Measurements from ENCODE around the gene GGN.
A peak's percentile ranks its signal among the peaks of the same experiment; 100 is the strongest.
"Not testable (repeated sequence)": the region's sequence is repeated elsewhere in the genome, so short reads cannot be mapped to it uniquely, and the experiment has no call there.

GGN gene

DNA sequence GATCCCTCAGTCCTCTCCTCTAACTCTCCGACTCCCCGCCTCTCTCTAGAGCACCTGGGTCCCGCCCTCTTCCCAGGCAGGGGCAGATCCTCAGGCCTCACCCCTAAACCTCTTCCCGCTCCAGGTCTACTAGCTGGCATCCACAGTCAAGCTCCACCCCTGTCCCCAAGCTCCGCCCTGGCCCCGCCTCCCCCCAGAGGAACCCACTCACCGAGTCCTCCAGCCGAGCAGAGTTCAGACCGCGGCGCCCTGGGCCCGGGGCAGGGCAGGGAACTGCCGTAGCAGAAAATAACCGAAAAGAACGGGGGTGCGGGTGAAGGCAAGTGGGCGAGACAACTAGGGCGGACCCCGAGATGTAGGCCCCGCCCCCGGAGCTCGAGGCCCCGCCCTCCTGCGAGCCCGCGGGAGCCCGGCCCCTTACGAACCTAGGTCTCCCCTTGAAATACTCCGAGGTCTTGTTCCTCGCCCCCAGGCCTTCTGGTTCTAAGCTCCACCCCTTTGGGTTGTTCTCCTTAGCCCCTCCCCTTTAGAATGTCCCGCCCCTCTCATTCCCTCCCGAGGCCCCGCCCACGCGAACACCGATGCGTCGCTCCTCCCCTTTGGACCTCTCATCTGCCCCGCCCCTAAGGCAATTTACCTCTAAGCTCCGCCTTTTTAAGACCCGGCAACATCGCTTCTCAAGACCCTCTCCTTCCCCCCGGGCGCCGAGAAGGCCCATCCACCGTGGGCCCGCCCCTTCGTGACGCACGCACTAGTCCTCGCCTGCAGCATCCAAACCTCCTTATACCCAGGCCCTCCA, at the start of gene GGN:
Gene GGN (minus strand): TSS at position 485 of the 799 bp plus-strand sequence. CDS start 773 bp downstream, outside the sequence.
- DNase-seq (ENCODE audit: low spot score) = peak; percentile 92

DNA sequence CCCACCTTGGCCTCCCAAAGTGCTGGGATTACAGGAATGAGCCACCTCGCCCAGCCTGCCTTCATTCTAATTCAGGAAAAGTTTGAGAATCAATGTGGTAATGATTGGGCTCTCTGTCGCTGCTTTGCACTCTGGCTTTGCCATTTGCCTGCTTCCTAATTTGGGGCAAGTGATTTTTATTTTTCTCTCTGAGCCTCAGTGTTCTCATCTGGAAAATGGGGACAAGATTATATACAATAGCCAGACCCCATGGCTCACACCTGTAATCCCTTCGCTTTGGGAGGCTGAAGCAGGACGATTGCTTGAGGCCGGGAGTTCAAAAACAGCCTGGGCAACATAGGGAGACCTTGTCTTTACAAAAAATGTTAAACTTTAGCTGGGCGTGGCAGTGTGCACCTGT, 49.5 kb upstream of the GGN start:
- no peak for DNase-seq (ENCODE audit: low spot score)

- peak; percentile 87 for DNase-seq (ENCODE audit: low spot score)
These were observed 46.8 kb upstream of the GGN start for GRCh38 chr19:38434549-38435051.

- DNase-seq (ENCODE audit: low spot score) = peak; percentile 95
These were observed 45.5 kb upstream of the GGN start, which contains the start of gene RYR1 for GRCh38 chr19:38433268-38433733. Gene RYR1, plus strand, starts transcription at chr19:38433691. Its CDS starts 139 bp downstream, at chr19:38433830.

- no peak for DNase-seq (ENCODE audit: low spot score)
These were observed 43.1 kb upstream of the GGN start for GRCh38 chr19:38430931-38431330.

DNA sequence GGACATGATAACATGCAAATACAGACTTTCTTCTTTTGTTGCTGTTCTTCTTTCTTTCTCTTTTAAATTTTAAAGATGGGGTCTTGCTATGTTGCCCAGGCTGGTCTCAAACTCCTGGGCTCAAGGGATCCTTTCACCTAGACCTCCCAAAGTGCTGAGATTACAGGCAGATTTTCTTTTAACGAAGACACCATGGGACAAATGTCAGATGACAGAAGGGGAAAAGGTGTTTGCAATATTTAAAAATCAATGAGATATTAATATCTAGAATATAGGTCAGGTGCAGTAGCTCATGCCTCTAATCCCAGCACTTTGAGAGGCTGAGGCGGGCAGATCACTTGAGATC, 42.0 kb upstream of the GGN start:
- DNase-seq (ENCODE audit: low spot score) = no peak

DNA sequence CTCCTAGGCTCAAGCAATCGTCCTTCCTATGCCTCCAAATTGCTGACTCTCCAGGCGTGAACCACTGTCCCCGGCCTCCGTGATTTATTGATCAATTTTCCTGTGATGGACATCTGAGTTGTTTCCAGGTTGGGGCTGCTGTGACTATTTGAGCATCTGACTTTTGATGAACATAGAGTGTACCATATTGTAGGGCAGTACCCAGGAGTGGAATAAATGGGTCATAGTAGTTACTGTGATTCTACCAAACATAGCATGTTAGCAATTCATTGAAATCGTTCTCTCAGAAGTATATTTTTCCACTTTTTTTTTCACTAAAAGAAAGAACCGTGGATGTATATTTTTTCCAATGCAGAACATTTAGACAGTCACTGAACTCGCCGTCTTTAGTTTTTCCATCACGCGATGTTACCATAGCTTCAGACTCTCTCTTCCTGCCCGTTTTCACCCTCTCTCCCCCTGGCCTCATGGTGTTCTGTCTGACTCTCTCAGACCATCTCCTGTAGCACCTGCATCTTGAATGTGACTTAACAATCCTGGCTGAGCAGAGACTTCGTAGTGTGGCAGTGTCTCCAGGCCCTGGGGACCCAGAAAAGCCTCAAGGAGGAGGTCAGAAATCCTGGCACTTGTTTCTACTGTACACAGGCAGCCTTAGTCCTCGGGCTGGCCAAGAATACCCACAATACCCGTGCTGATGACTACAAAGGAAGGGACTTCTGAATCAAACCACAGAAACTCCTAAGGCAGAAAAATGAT, 41.4 kb upstream of the GGN start:
- no peak for DNase-seq (ENCODE audit: low spot score)

GRCh38 chr19:38427035-38427677, 39.3 kb upstream of the GGN start:
- DNase-seq (ENCODE audit: low spot score) = not testable (repeated sequence)

DNA sequence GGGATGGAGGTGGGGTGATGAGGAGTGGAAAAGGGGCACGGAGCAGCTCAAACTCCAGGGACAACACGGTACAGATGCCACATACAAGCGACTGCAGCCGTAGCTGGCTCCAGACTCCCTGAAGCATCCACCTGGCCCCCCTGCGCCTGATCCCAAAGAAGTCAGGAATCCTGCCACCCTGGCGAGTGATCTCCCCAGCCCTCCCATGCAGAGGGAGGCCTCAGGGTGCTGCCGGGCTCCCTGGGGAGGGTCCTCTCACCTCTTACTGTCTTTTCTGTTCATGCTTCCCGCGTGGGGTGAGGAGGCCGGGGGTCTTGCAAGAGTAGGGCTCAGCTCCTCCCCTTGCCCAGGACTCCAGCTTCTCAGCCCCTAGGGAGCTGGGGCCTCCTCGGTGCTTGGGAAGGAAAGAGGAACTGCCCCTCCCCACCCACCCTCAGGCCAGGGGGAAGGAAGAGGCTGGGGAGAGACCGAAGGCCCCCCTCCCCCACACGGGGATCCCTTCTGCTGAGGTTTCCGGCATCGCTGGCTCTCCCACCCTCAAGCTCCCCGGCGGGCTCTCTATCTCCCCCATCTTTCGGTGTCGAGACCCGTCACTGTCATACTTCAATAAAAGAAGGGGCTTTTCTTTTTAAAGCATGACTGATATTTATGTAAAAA, 38.1 kb upstream of the GGN start, which contains the start of gene RASGRP4:
Gene RASGRP4 (minus strand): TSS at position 410 of the 657 bp plus-strand sequence. CDS start 128 bp downstream, at position 282.
- peak; percentile 48 for DNase-seq (ENCODE audit: low spot score)

- DNase-seq (ENCODE audit: low spot score) = no peak
These were observed 37.5 kb upstream of the GGN start for GRCh38 chr19:38425222-38425809.

DNA sequence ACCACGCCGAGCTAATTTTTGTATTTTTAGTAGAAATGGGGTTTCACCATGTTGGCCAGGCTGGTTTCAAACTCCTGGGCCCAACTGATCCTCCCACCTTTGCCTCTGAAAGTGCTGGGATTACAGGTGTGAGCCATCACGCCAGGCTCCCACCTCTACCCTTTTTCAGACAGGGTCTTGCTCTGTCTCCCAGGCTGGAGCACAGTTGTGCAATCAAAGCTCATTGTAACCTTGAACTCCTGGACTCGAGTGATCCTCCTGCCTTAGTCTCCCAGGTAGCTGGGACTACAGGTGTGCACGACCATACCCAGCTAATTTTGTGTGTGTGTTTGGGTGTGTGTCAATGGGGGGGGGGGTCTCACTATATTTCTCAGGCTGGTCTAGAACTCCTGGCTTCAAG, 36.4 kb upstream of the GGN start:
- no peak for DNase-seq (ENCODE audit: low spot score)

DNA sequence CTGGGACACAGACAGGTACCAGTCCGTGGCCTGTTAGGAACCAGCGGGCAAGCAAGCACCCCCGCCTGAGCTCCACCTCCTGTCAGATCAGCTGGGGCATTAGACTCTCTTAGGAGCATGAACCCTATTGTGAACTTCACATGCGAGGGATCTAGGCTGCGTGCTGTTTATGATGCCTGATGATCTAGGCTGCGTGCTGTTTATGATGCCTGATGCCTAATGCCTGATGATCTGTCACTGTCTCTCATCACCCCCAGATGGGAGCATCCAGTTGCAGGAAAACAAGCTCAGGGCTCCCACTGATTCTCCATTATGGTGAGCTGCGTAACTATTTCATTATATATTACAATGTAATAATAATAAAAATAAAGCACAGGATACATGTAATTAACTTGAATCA, 34.6 kb upstream of the GGN start:
- DNase-seq (ENCODE audit: low spot score) = no peak

DNA sequence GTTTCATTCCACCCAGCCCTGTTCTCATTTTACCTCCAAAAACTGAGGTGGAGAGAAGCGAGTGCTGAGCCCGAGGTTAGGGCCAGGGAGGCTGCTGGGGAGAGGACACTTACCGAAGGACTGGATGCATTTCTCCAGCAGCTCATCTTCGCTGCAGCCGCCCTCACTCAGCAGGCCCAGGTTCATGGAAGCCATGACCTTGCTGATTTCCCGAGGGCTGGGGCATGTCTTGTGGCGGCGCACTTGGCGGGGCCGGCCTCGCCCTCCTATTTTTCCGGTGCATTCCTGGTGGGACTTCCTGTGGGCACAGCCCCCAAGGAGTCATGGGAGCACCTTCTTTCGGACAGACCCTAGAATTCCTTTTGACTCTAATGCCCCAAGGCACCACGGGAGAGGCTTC, 34.0 kb upstream of the GGN start:
- no peak for DNase-seq (ENCODE audit: low spot score)

- DNase-seq (ENCODE audit: low spot score) = no peak
These were observed 33.1 kb upstream of the GGN start for GRCh38 chr19:38420935-38421334.

- peak; percentile 89 for DNase-seq (ENCODE audit: low spot score)
These were observed 30.0 kb upstream of the GGN start for GRCh38 chr19:38417544-38418506.

DNA sequence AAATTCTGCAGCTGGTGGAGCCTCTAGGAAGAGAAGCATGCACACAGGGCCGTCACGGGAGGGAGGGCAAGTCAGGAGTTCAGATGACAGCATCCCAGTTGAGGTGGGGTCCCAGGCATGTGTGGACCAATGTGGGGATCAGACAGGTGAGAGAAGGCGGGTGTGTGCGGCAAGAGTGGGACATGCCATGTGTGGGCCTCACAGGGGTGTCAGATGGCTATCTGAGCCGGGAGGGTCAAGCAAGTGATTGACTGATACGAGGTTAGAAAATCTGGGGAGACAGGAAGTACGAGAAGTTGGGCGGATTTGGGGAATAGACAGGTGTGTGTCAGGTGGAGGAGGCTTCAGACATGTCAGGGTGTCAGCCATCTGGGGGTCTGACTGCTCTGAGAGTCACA, 29.3 kb upstream of the GGN start:
- DNase-seq (ENCODE audit: low spot score) = no peak

DNA sequence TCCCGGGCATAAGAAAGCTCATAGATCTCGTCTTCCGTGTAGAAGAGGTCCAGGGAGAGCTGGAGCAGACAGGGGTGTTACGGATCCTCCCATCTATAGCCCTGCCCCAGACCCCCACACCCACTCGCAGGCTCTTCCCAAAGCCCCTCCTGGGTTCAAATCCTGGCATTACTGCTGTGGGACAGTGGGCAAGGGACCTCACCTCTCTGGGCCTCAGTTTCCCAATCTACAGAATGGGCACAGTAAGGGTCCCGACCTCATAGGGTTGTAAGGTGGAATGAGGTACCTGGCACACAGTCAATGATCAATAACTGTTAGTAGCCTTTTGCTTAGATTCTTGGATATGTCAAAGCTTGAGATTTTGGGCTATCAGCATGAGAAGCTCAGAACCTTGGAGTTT, 25.6 kb upstream of the GGN start:
- no peak for DNase-seq (ENCODE audit: low spot score)

DNA sequence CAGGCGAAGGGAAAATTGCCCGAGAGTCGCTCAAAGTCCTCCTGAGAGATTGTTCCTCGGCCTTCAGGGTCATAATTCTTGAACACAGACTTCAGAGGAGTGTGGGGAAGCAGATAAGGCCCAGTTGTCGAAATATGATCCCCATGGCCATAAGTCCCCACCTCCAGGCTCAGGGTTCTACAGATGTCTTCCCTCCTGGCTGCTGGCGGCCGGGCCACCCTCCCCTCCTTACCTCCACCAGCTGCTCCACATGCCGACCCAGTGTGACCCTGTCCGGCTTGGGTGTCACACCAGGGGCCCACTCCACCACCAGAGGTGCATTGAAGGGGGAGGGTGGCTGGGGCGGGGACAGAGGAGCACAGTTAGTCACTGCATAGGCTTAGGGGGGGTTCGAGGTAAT, 25.1 kb upstream of the GGN start:
- DNase-seq (ENCODE audit: low spot score) = no peak

DNA sequence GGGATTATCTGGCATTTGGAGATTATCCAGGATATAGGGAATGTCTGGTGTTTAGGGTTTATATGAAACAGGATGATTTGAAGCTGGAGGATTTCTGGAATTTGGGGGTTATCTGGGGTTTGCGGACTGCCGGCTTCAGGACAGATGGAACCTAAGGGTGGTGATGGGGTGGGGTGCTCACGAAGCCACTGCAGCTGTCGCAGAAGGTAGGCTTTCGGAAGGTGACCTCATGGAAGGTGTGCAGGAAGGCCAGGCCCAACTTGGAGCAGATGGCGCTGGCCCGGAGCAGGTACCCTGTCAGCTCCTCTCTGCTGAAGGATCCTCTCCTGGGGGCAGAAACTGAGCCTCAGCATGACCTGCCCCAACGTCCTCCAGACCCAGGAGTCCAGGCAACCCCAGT, 24.7 kb upstream of the GGN start:
- DNase-seq (ENCODE audit: low spot score) = no peak

GRCh38 chr19:38411898-38412297, 24.1 kb upstream of the GGN start:
- not testable (repeated sequence) for DNase-seq (ENCODE audit: low spot score)
